ENCODE data around the gene HIBCH. TPM values are rescaled to one million over a fixed set of nuclear protein-coding genes. Genes with fewer than 3 reads are reported as not detected.
"Not testable (repeated sequence)": the region's sequence is repeated elsewhere in the genome, so short reads cannot be mapped to it uniquely, and the experiment has no call there.

Gene HIBCH
- total RNA-seq, 2 experiments from 2014 or later: 33.9 to 37.8 TPM

GRCh38 chr2:190157613-190158528 lies 161.8 kb downstream of the HIBCH start:
- H3K4me3 Mint-ChIP-seq; H3K27ac Mint-ChIP-seq; H3K4me1 Mint-ChIP-seq (ENCODE audit: low read depth); intact Hi-C loops (cut with micrococcal nuclease); H3K9me3 Mint-ChIP-seq; H3K27me3 Mint-ChIP-seq; H3K36me3 Mint-ChIP-seq; POLR2A ChIA-PET; DNase-seq: not testable (repeated sequence)
- CTCF ChIA-PET: interaction anchor here (0.7 kb wide), 1 partner anchor 1679 kb away, joined by 3 read pairs; no protein-coding TSS in a partner anchor

- DNase-seq: no peak
- Mint-ChIP-seq H3K9me3 (no peaks in the 10 kb centered on the region), H3K36me3 (no peaks in the 10 kb centered on the region), H3K4me1 (ENCODE audit: low read depth) (no peaks in the 10 kb centered on the region), H3K4me3 (no peak overlapping the region), H3K27me3 (no peaks in the 10 kb centered on the region), H3K27ac (no peak overlapping the region)
- ChIA-PET CTCF (no interaction called here), POLR2A (no interaction called here)
- intact Hi-C loops (cut with micrococcal nuclease): no loop called here
These were observed 163.0 kb downstream of the HIBCH start for GRCh38 chr2:190156530-190157212.

Other genes starting within 250 kb of the HIBCH start
- 10 to 100 TPM; 15.8 to 16.3 TPM for gene INPP1, start 23.8 kb upstream of the HIBCH start, total RNA-seq
- gene MFSD6, start 88.5 kb upstream of the HIBCH start, total RNA-seq: 10 to 100 TPM; 34.1 to 37.1 TPM
- gene NEMP2, start 214.9 kb upstream of the HIBCH start, total RNA-seq: 10 to 100 TPM; 28.8 to 30.0 TPM